ENCODE data around the gene INO80C.

Gene INO80C

GRCh38 chr18:35430721-35431373, 66.9 kb downstream of the INO80C start:
- no peak for DNase-seq (ENCODE audit: low spot score)

GRCh38 chr18:35426786-35427185, 71.0 kb downstream of the INO80C start:
- no peak for DNase-seq (ENCODE audit: low spot score)

- no peak for DNase-seq (ENCODE audit: low spot score)
Measured at GRCh38 chr18:35424356-35424755, 73.4 kb downstream of the INO80C start.

GRCh38 chr18:35422237-35422636, 75.5 kb downstream of the INO80C start:
- DNase-seq (ENCODE audit: low spot score), result no peak

- DNase-seq (ENCODE audit: low spot score), result no peak
Measured at GRCh38 chr18:35418610-35419009, 79.2 kb downstream of the INO80C start.
